ENCODE measurements around the gene DNAL1. TPM values are rescaled to one million over a fixed set of nuclear protein-coding genes. Genes with fewer than 3 reads are reported as not detected.

The DNAL1 gene
- total and polyA plus RNA-seq, 2 of the 4 experiments (the other 2 are of a cell fraction), result 4.5 to 5.4 TPM

GRCh38 chr14:73745571-73746519 is 101.1 kb downstream of the DNAL1 start:
- Histone ChIP-seq H4K20me1 (ENCODE audit: insufficient read depth, low read length) (peaks cover 99% of the 10 kb centered on the region), H2BK5ac (ENCODE audit: low read depth, low read length, poor library complexity, severe bottlenecking) (no peak overlapping the region), H2BK15ac (ENCODE audit: low read depth, low read length) (no peak overlapping the region), H3K36me3 (ENCODE audit: control insufficient read depth, insufficient read depth, low read length) (no peaks in the 10 kb centered on the region; the same call in 1 of the 2 replicates), H3K18ac (ENCODE audit: low read depth, low read length) (no peak overlapping the region), H3K27ac (ENCODE audit: insufficient read depth, low read length) (peak overlapping the region; percentile 11; the same call in 1 of the 2 replicates), H3K14ac (replicated peaks; ENCODE audit: low read depth, low read length) (no peak overlapping the region), H3K27me3 (ENCODE audit: control insufficient read depth, insufficient read depth, low read length) (no peaks in the 10 kb centered on the region), H3K4me3 (ENCODE audit: insufficient read depth, low read depth, low read length) (no peak overlapping the region), H3K56ac (ENCODE audit: extremely low read depth, insufficient read depth, low read length) (no peak overlapping the region), H4K91ac (ENCODE audit: insufficient read depth, low read depth, low read length) (no peak overlapping the region), H3K9ac (ENCODE audit: low read depth, low read length) (no peak overlapping the region; the same call in 1 of the 2 replicates), H4K8ac (ENCODE audit: low read depth in 2 of 2, low read length in 2 of 2) (no peak overlapping the region), H3K4ac (ENCODE audit: low read depth, low read length) (no peak overlapping the region), H3K4me1 (ENCODE audit: control insufficient read depth, insufficient read depth, low read length) (peaks cover 67% of the 10 kb centered on the region), H3K23ac (ENCODE audit: low read depth, low read length) (no peak overlapping the region), H2AFZ (replicated peaks; ENCODE audit: low read length, poor library complexity) (no peak overlapping the region), H3K4me2 (ENCODE audit: low read depth, low read length) (no peak overlapping the region; the same call in 1 of the 2 replicates), H2AK9ac (replicated peaks; ENCODE audit: low read depth, low read length, poor library complexity) (no peak overlapping the region), H2BK20ac (ENCODE audit: low read depth, low read length) (no peak overlapping the region), H3K79me1 (ENCODE audit: low read depth in 1 of 2, low read length in 2 of 2) (peaks cover 30 to 99% of the 10 kb centered on the region in 2 experiments), H3K9me1 (ENCODE audit: insufficient read depth, low read length) (peaks cover 52% of the 10 kb centered on the region), H2BK120ac (ENCODE audit: low read depth, low read length) (no peak overlapping the region), H3K9me3 (ENCODE audit: control insufficient read depth, insufficient read depth, low read length) (no peaks in the 10 kb centered on the region), H4K5ac (ENCODE audit: low read depth, low read length) (no peak overlapping the region), H2AK5ac (ENCODE audit: low read depth, low read length) (0 out of 2 replicates have a peak overlapping the region, but pooled peaks have one; percentile 14)
- dilution Hi-C loops (cut with HindIII; ENCODE audit: low sequenced_read_pairs, unreplicated experiment) (no loop called here), in situ Hi-C loops (cut with MboI; ENCODE audit: low sequenced_read_pairs) (no loop called here), intact Hi-C loops (cut with micrococcal nuclease) (no loop called here)
- ATAC-seq (ENCODE audit: low read depth) (no peak), DNase-seq (no peak)
- CTCF ChIA-PET, result no interaction called here
- no TSS peak for BruUV-seq (replicated peaks)
- WGBS, 2 experiments (ENCODE audit: extremely low coverage in 2 of 2, insufficient read length in 1 of 2), result 87% methylated on average over 3 of the region's 7 CpGs; no CpG with 5 or more reads in 1 of the 2 experiments
- POLR2A ChIA-PET (ENCODE audit: unreplicated experiment), result interaction anchor here (0.6 kb wide), 1 partner anchor 246 kb away, joined by 3 read pairs; no protein-coding TSS in a partner anchor
- TF ChIP-seq CEBPB (IDR thresholded peaks at IDR 0.05; ENCODE audit: low read depth, low read length) (no peak), MAFK (IDR thresholded peaks at IDR 0.05; ENCODE audit: low read depth, low read length) (no peak), SMC3 (IDR thresholded peaks at IDR 0.05; ENCODE audit: low read depth, low read length) (no peak), BHLHE40 (IDR thresholded peaks at IDR 0.05; ENCODE audit: low read depth, low read length) (no peak), FOS (IDR thresholded peaks at IDR 0.05; ENCODE audit: low read depth, low read length) (no peak), MAZ (IDR thresholded peaks at IDR 0.05; ENCODE audit: borderline replicate concordance, low read depth, low read length) (no peak), RAD21 (IDR thresholded peaks at IDR 0.05; ENCODE audit: low read length) (no peak), ELK1 (IDR thresholded peaks at IDR 0.05; ENCODE audit: borderline replicate concordance, low read depth, low read length) (no peak), RCOR1 (IDR thresholded peaks at IDR 0.05; ENCODE audit: insufficient replicate concordance, low read length) (no peak), POLR2A (IDR thresholded peaks at IDR 0.05; ENCODE audit: low read depth, low read length) (no peak), MXI1 (IDR thresholded peaks at IDR 0.05; ENCODE audit: borderline replicate concordance, low read depth, low read length) (no peak), RFX5 (IDR thresholded peaks at IDR 0.05; ENCODE audit: low read depth, low read length) (no peak)
- TF ChIP-seq, protein P1, sequence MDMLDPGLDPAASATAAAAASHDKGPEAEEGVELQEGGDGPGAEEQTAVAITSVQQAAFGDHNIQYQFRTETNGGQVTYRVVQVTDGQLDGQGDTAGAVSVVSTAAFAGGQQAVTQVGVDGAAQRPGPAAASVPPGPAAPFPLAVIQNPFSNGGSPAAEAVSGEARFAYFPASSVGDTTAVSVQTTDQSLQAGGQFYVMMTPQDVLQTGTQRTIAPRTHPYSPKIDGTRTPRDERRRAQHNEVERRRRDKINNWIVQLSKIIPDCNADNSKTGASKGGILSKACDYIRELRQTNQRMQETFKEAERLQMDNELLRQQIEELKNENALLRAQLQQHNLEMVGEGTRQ (IDR thresholded peaks at IDR 0.05; ENCODE audit: low read depth, low read length), result no peak
- TF ChIP-seq, protein P2, sequence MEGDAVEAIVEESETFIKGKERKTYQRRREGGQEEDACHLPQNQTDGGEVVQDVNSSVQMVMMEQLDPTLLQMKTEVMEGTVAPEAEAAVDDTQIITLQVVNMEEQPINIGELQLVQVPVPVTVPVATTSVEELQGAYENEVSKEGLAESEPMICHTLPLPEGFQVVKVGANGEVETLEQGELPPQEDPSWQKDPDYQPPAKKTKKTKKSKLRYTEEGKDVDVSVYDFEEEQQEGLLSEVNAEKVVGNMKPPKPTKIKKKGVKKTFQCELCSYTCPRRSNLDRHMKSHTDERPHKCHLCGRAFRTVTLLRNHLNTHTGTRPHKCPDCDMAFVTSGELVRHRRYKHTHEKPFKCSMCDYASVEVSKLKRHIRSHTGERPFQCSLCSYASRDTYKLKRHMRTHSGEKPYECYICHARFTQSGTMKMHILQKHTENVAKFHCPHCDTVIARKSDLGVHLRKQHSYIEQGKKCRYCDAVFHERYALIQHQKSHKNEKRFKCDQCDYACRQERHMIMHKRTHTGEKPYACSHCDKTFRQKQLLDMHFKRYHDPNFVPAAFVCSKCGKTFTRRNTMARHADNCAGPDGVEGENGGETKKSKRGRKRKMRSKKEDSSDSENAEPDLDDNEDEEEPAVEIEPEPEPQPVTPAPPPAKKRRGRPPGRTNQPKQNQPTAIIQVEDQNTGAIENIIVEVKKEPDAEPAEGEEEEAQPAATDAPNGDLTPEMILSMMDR (conservative IDR thresholded peaks at IDR 0.05; ENCODE audit: low read depth, low read length), result no peak

Measured in IMR-90 (cell line).